ENCODE measurements around the gene NRG2. TPM values are rescaled to one million over a fixed set of nuclear protein-coding genes. Genes with fewer than 3 reads are reported as not detected.

Gene NRG2
- total RNA-seq, 2 experiments from 2014 or later: not detected

DNA sequence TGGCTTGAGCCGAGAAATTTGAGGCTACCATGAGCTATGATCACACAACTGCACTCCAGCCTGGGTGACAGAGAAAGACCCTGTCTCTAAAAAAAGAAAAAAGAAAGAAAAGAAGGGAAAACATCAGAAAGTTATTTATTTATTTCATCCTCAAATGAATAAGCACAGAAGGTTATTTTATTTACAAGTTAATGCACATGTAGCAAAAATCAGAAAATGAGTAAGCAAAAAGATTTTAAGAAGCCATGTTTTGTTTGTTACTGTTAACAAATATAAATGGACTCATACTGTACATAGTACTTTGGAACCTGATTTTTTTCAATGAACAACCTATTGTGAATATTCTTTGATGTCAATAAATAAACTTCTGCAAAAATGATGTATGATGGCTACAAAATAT, 47.2 kb downstream of the NRG2 start:
- ChIA-PET CTCF (no interaction called here), POLR2A (no interaction called here)

DNA sequence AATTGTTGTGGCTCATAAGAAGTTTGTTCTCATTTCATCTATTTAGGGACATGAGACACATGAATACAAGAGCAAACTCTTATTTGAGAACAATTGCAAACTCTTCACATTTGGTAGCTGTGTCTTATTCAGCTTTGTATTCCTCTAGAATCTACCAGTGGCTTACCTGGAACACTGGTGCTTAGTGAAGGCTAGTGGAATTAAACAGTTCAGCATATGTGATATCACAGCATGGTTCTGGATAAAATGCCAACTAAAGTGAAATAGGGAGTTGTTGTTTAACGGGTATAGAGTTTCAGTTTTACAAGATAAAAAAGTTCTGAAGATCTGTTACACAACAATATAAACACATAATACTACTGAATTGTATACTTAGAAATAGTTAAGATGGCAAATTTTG, 48.9 kb downstream of the NRG2 start:
- Mint-ChIP-seq H3K9me3 (no peaks in the 10 kb centered on the region), H3K27me3 (peaks cover 28% of the 10 kb centered on the region), H3K36me3 (ENCODE audit: low read depth) (no peaks in the 10 kb centered on the region), H3K27ac (no peak overlapping the region), H3K4me3 (no peak overlapping the region), H3K4me1 (no peaks in the 10 kb centered on the region)
- CTCF ChIA-PET: interaction anchor here (1.5 kb wide), 1 partner anchor 25 kb away, joined by 5 read pairs; no protein-coding TSS in a partner anchor
- POLR2A ChIA-PET: no interaction called here
- DNase-seq: no peak

More for the DNA sequence above, 47.2 kb downstream of the NRG2 start:
- H3K9me3 Mint-ChIP-seq: no peaks in the 10 kb centered on the region
- no peak overlapping the region for H3K4me3 Mint-ChIP-seq
- H3K36me3 Mint-ChIP-seq (ENCODE audit: low read depth): no peaks in the 10 kb centered on the region
- no peaks in the 10 kb centered on the region for H3K4me1 Mint-ChIP-seq
- H3K27me3 Mint-ChIP-seq: peaks cover 36% of the 10 kb centered on the region
- no peak for DNase-seq
- no peak overlapping the region for H3K27ac Mint-ChIP-seq

DNA sequence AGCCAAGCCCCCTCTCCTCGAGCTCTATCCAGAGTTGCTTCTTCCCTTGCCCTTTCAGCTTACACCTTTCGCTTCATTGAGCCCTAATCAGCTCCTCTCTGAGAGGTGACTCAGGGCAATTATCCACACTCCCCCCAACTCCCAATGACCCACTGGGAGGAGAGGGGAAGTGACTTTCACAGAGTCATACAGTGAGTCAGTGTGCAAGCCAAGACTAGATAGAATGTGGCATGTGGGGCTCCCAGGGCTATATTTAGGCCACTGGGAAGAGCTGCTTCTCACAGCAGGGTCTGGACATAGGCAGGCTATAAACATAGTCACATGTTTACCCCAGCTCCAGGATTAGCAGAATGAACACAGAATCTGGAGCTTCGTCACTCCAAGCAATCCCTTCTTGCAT, 57.4 kb downstream of the NRG2 start:
- no peak overlapping the region for H3K4me3 Mint-ChIP-seq
- no peak for DNase-seq
- H3K27me3 Mint-ChIP-seq: peaks cover 20% of the 10 kb centered on the region
- H3K27ac Mint-ChIP-seq: no peak overlapping the region
- H3K4me1 Mint-ChIP-seq: no peaks in the 10 kb centered on the region
- ChIA-PET CTCF (interaction anchor here (0.7 kb wide), 2 partner anchors 12 to 199 kb away, joined by 3 read pairs; no protein-coding TSS in a partner anchor), POLR2A (no interaction called here)
- H3K36me3 Mint-ChIP-seq (ENCODE audit: low read depth): no peaks in the 10 kb centered on the region
- H3K9me3 Mint-ChIP-seq: no peaks in the 10 kb centered on the region

DNA sequence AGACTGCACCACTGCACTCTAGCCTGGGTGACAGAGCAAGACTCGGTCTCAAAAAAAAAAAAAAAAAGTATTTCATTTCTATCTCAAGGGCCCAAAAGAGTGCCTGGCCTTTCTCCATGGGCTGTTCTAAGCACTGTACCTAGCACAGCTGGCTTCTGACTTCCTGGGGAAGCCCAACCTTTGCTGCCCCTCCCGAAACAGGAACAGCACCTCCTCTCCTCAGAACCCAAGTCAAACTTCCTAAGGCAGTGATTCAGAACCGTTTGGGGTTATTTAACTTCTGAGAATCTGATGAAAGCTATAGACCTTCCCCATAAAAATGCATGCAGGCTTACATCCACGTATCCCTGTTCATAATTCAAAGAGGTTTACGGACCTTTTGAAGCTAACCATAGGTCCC, 57.8 kb downstream of the NRG2 start:
- Mint-ChIP-seq H3K9me3 (no peaks in the 10 kb centered on the region), H3K36me3 (ENCODE audit: low read depth) (no peaks in the 10 kb centered on the region), H3K4me3 (no peak overlapping the region), H3K27ac (no peak overlapping the region), H3K4me1 (no peaks in the 10 kb centered on the region), H3K27me3 (peaks cover 24% of the 10 kb centered on the region)
- CTCF ChIA-PET: interaction anchor here (0.7 kb wide), 2 partner anchors 11 to 198 kb away, joined by 3 read pairs; no protein-coding TSS in a partner anchor
- DNase-seq: no peak
- POLR2A ChIA-PET: no interaction called here

DNA sequence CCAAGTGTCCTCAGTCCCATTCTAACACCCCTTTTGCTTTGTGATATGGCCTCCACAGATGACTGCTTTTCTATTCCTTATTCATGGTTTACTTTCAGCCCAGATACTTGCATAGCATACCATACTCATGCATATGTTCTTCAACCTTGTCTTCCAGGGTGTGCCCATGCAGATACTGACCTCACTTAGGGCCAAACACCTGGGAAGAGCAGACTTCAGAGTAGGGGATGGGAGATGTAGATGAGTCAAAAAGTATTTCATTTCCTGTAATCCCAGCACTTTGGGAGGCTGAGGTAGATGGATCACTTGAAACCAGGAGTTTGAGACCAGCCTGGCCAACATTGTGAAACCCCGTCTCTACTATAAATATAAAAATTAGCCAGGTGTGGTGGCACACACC, 58.3 kb downstream of the NRG2 start:
- no peak for DNase-seq
- Mint-ChIP-seq H3K4me1 (no peaks in the 10 kb centered on the region), H3K36me3 (ENCODE audit: low read depth) (no peaks in the 10 kb centered on the region), H3K27ac (no peak overlapping the region), H3K9me3 (no peaks in the 10 kb centered on the region), H3K4me3 (no peak overlapping the region), H3K27me3 (peaks cover 26% of the 10 kb centered on the region)
- CTCF ChIA-PET: interaction anchor here (0.7 kb wide), 1 partner anchor 11 kb away, joined by 3 read pairs; no protein-coding TSS in a partner anchor
- POLR2A ChIA-PET: no interaction called here

DNA sequence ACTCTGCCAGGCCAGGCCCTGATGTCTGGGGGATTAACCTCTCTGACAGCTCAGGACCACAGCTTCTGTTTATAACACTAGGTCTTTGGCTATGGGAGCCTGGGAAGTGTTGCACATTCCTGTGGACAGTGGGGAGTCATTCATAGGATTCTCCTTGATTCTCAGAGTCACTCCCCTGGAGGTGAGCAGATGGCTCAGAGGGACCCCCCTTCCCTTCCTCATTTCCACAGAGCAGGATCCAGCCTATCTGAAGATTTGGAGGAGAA, 60.2 kb downstream of the NRG2 start:
- POLR2A ChIA-PET: no interaction called here
- Mint-ChIP-seq H3K36me3 (ENCODE audit: low read depth) (no peaks in the 10 kb centered on the region), H3K27ac (no peak overlapping the region), H3K27me3 (peaks cover 31% of the 10 kb centered on the region), H3K9me3 (no peaks in the 10 kb centered on the region), H3K4me3 (no peak overlapping the region), H3K4me1 (no peaks in the 10 kb centered on the region)
- CTCF ChIA-PET: interaction anchor here (2.4 kb wide), 1 partner anchor 14 kb away, joined by 16 read pairs; no protein-coding TSS in a partner anchor
- DNase-seq: no peak

DNA sequence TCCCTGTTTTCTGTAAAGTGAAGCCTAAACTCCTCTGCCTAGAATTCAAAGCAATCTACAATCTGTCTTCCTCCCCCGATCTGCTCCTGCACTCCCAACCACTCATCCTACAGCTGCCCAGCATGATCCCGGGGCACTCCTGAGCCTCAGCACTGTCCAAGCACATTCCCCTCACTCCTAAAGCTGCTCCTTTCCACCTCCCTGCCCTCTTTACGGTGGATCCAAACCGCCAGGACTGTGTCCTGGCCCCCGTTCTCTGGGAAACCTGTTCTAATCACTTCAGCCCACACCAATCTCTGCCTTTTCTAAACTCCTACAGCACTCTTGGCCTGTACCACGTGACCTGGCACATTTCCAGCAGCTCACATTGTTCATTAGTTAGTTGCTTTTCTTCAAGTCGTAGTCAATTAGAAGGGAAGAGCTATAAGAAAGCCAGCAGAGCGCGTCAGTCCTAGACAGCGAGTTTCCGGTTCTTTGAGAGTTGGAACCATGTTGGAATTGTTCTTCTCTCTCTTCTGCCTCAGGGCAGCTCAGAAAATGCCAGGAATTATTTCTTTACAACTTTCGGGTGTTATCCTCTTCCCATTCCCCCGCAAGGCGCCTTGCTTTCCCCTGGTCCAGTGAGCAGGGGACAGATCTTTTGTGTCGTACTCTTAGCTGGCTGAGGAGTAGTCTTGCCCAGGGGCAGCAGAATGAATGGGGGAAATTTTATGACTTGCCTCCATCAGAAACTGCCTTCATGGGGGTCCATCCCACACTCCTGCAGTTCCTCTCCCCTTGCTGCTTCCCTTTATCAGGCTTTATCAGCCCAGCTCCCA, 60.7 kb downstream of the NRG2 start:
- Mint-ChIP-seq H3K4me1 (no peaks in the 10 kb centered on the region), H3K27ac (no peak overlapping the region), H3K36me3 (ENCODE audit: low read depth) (no peaks in the 10 kb centered on the region), H3K4me3 (no peak overlapping the region), H3K27me3 (peaks cover 32% of the 10 kb centered on the region), H3K9me3 (no peaks in the 10 kb centered on the region)
- ChIA-PET POLR2A (no interaction called here), CTCF (interaction anchor here (2.4 kb wide), 1 partner anchor 13 kb away, joined by 16 read pairs; no protein-coding TSS in a partner anchor)
- DNase-seq: no peak

DNA sequence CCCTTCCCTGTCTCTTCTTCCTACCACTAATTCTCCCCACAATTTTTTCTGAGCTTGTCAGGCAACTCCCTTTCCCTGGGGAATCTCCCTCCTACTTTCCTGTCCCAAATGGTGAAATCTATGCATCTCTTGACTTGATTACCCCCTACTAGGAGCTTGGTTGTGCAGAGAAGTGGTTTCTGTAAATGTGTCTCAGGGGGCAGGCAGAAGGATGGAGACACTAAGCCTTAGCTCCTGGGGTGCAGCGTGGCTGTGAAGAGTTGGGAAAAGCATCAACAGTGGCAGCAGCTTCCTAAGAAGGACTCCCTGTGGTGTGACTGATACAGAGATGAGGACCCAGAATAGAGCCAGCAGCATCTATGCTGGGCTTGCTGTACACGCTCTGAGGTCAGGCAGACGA, 62.3 kb downstream of the NRG2 start:
- H3K27ac Mint-ChIP-seq: no peak overlapping the region
- H3K4me3 Mint-ChIP-seq: no peak overlapping the region
- POLR2A ChIA-PET: interaction anchor here (1.1 kb wide), 1 partner anchor 12 kb away, joined by 3 read pairs; no protein-coding TSS in a partner anchor
- H3K9me3 Mint-ChIP-seq: no peaks in the 10 kb centered on the region
- CTCF ChIA-PET: interaction anchor here (1.5 kb wide), 1 partner anchor 11 kb away, joined by 16 read pairs; no protein-coding TSS in a partner anchor
- no peaks in the 10 kb centered on the region for H3K4me1 Mint-ChIP-seq
- H3K36me3 Mint-ChIP-seq (ENCODE audit: low read depth): no peaks in the 10 kb centered on the region
- no peak for DNase-seq
- H3K27me3 Mint-ChIP-seq: peaks cover 34% of the 10 kb centered on the region

DNA sequence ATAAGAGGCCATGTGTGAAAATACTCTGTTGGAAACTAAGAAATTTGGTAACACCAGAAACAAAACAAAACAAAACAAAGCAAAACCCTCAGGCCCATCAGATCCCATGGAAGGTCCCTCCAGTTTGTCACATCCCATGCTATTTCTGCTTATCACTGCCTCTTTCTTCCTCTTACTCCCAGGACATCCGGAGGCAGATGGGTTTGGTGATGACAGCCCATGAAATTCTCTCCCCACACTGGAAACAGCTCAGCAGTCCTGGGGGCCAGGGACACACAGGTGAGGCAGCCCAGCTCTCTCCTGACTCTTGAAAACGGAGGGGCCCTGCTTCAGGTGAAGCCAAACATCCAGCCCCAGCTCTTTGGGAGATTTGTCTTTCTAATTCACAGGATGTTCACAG, 63.2 kb downstream of the NRG2 start:
- no peaks in the 10 kb centered on the region for H3K4me1 Mint-ChIP-seq
- POLR2A ChIA-PET: interaction anchor here (0.7 to 1.1 kb wide), 2 partner anchors 11 to 98 kb away, joined by 3 read pairs; no protein-coding TSS in a partner anchor
- H3K27me3 Mint-ChIP-seq: peaks cover 31% of the 10 kb centered on the region
- H3K27ac Mint-ChIP-seq: no peak overlapping the region
- CTCF ChIA-PET: interaction anchor here (1.5 kb wide), 1 partner anchor 11 kb away, joined by 16 read pairs; no protein-coding TSS in a partner anchor
- no peak for DNase-seq
- H3K36me3 Mint-ChIP-seq (ENCODE audit: low read depth): no peaks in the 10 kb centered on the region
- H3K9me3 Mint-ChIP-seq: no peaks in the 10 kb centered on the region
- H3K4me3 Mint-ChIP-seq: no peak overlapping the region

DNA sequence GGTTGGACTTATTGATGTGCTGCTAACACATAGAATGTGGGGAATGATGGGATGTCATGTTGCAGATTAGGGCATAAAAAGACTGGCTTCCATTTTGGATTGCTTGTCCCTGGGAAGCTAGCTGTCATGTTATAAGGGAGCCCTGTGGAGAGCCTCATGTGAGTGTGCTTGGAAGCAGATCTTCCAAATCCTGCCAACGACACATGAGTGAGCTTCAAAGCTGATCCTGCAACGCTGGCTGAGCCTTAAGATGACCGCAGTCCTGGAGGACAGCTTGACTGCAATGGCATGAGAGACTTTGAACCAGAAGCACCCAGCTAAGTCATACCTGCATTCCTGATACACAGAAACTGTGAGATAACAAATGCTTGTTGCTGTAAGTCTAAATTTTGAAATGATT, 63.6 kb downstream of the NRG2 start:
- no peaks in the 10 kb centered on the region for H3K4me1 Mint-ChIP-seq
- DNase-seq: no peak
- H3K9me3 Mint-ChIP-seq: no peaks in the 10 kb centered on the region
- H3K27me3 Mint-ChIP-seq: peaks cover 31% of the 10 kb centered on the region
- POLR2A ChIA-PET: interaction anchor here (0.7 kb wide), 1 partner anchor 97 kb away, joined by 3 read pairs; no protein-coding TSS in a partner anchor
- H3K4me3 Mint-ChIP-seq: no peak overlapping the region
- no peaks in the 10 kb centered on the region for H3K36me3 Mint-ChIP-seq (ENCODE audit: low read depth)
- CTCF ChIA-PET: interaction anchor here (1.1 kb wide), 1 partner anchor 11 kb away, joined by 3 read pairs; no protein-coding TSS in a partner anchor
- H3K27ac Mint-ChIP-seq: no peak overlapping the region

DNA sequence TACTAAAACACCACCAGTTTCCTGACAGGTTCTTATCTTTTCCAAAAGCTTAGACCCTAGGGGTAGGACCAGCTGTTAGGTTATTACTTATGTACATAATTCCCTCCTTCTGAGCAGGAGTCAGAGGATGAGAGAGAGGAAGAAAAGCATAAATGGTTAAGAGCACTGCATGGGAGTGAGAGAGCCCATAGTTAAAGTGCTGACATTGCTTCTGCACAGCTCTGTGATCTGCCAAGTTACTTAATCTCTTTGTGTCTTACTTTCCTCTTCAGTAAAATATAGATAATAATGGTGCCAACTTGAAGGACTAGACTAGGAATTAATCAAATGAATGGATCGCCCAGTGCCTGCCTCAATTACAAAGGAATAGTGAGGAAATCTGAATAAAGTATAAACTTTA, 66.4 kb downstream of the NRG2 start:
- Mint-ChIP-seq H3K27me3 (peaks cover 18% of the 10 kb centered on the region), H3K4me3 (no peak overlapping the region), H3K9me3 (no peaks in the 10 kb centered on the region), H3K4me1 (no peaks in the 10 kb centered on the region), H3K36me3 (ENCODE audit: low read depth) (no peaks in the 10 kb centered on the region), H3K27ac (no peak overlapping the region)
- ChIA-PET CTCF (interaction anchor here (1.0 kb wide), 1 partner anchor 8 kb away, joined by 4 read pairs; no protein-coding TSS in a partner anchor), POLR2A (no interaction called here)
- DNase-seq: no peak

DNA sequence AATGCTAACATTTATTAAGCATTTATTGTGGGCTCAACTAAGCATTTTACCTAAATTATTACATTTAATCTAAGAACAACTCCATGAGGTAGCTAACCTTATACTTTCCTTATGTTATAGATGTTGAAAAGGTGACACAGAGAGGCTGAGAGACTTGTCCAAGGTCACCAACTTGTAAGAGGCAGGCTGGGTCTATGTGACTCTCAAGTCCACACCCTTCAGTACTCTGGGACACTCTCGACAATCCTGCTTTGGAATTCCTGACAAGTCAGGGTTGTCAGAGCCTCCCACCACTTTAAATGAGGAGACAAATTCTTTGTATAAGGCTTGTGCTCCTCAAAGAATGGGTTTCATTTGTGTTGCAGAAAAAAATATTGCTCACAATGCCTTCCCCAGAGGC, 67.2 kb downstream of the NRG2 start:
- H3K4me1 Mint-ChIP-seq: no peaks in the 10 kb centered on the region
- POLR2A ChIA-PET: no interaction called here
- CTCF ChIA-PET: no interaction called here
- DNase-seq: no peak
- peaks cover 20% of the 10 kb centered on the region for H3K27me3 Mint-ChIP-seq
- no peak overlapping the region for H3K27ac Mint-ChIP-seq
- H3K36me3 Mint-ChIP-seq (ENCODE audit: low read depth): no peaks in the 10 kb centered on the region
- H3K4me3 Mint-ChIP-seq: no peak overlapping the region
- H3K9me3 Mint-ChIP-seq: no peaks in the 10 kb centered on the region

DNA sequence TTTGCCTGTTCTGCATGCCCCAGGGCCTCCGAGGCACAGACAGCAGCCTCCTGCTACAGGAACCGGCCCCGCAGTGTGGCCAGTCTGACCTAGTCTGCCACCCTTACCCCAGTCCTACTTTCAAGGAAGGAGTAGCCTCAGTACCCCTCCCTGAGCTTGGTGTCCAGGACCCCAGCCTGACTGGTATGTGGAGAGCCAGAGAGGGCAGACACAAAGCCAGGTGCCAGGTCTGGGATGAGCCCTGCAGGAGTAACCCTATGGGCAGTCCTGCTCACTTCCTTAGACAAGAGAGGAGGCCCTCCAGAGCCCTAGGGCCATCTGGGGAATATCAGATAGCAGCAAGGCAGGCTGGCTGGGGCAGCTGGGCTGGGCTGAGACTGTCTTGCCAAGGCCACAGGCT, 67.8 kb downstream of the NRG2 start:
- Mint-ChIP-seq H3K4me1 (no peaks in the 10 kb centered on the region), H3K27me3 (peaks cover 21% of the 10 kb centered on the region), H3K27ac (no peak overlapping the region), H3K9me3 (no peaks in the 10 kb centered on the region), H3K36me3 (ENCODE audit: low read depth) (no peaks in the 10 kb centered on the region), H3K4me3 (no peak overlapping the region)
- POLR2A ChIA-PET: no interaction called here
- DNase-seq: no peak
- CTCF ChIA-PET: no interaction called here

DNA sequence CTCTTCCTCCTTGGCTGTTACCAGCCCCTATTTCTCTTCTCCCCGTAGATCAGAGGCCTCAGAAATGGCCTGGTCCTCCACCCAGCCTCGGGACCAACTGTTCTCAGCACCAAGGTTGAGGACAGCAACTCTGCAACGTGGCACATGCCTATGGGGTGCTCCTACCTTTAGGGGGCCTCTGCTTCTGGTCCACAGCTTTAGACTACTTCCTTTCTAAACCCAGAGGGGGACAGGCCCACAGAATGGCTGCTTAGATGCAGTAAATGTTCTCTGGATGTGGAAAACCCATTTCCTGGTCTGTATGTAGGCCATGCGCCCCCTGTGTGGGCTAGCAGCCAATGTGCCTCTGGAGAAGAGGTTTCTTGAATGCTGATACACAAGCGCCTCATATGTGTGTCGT, 68.4 kb downstream of the NRG2 start:
- Mint-ChIP-seq H3K4me1 (no peaks in the 10 kb centered on the region), H3K27ac (no peak overlapping the region), H3K27me3 (peaks cover 21% of the 10 kb centered on the region), H3K9me3 (no peaks in the 10 kb centered on the region), H3K36me3 (ENCODE audit: low read depth) (no peaks in the 10 kb centered on the region), H3K4me3 (no peak overlapping the region)
- CTCF ChIA-PET: interaction anchor here (9.3 kb wide), 1 partner anchor 186 kb away, joined by 170 read pairs; no protein-coding TSS in a partner anchor
- POLR2A ChIA-PET: no interaction called here
- no peak for DNase-seq

All from activated CD4-positive, alpha-beta memory T cell treated with anti-CD3 and anti-CD28 coated beads, Interleukin-2, amount 10 ng/mL, durations not matched to agents 7 days and 5 days (primary cell).